CD4-positive, alpha-beta T cell treated with Interleukin-2 at 100 ng/mL for 4 hours (primary cell): Measurements from ENCODE around the gene MOAP1.
A peak's percentile ranks its signal among the peaks of the same experiment; 100 is the strongest.
"Not testable (repeated sequence)": the region's sequence is repeated elsewhere in the genome, so short reads cannot be mapped to it uniquely, and the experiment has no call there.

Experiments used
- DNase-seq: peaks from one replicate; pipeline ENCODE4 v3.0.0-alpha.2; 2020; ENCODE audit warnings: low spot score

Gene MOAP1

GRCh38 chr14:93142854-93143652 lies 41.6 kb downstream of the MOAP1 start:
- no peak for DNase-seq

- no peak for DNase-seq
These were observed 46.8 kb downstream of the MOAP1 start for GRCh38 chr14:93137864-93138263.

GRCh38 chr14:93136508-93136907 lies 48.2 kb downstream of the MOAP1 start:
- not testable (repeated sequence) for DNase-seq

- no peak for DNase-seq
These were observed 48.7 kb downstream of the MOAP1 start for GRCh38 chr14:93136009-93136408.

- DNase-seq: no peak
These were observed 49.3 kb downstream of the MOAP1 start for GRCh38 chr14:93135399-93135798.

GRCh38 chr14:93133464-93133863 lies 51.2 kb downstream of the MOAP1 start:
- DNase-seq: no peak

GRCh38 chr14:93132472-93133065 lies 52.1 kb downstream of the MOAP1 start:
- DNase-seq: peak; percentile 43
